KMS-11 (cell line): ENCODE results near the gene DZIP1L.

Experiments used
- H2AFZ ChIP-seq: fragments of 200-600 bp; sonication (generic); 2 replicates; pipeline ENCODE4 v1.6.1; 2016; ENCODE audit warnings: antibody characterized with exemption, mixed run types, low read depth
- H3K27ac ChIP-seq: fragments of 200-600 bp; sonication (generic); 2 replicates; pipeline ENCODE4 v1.6.1; 2016; ENCODE audit warnings: mild to moderate bottlenecking, mixed run types
- H3K27me3 ChIP-seq: fragments of 200-600 bp; sonication (generic); 2 replicates; pipeline ENCODE4 v1.6.1; 2017; ENCODE audit warnings: mild to moderate bottlenecking, low read depth, mixed run types, moderate library complexity; ENCODE audit not compliant: insufficient read depth
- H3K36me3 ChIP-seq: fragments of 200-600 bp; sonication (generic); 2 replicates; pipeline ENCODE4 v1.6.1; 2017; ENCODE audit warnings: mild to moderate bottlenecking, mixed run types; ENCODE audit not compliant: insufficient read depth
- H3K4me1 ChIP-seq: fragments of 200-600 bp; sonication (generic); 2 replicates; pipeline ENCODE4 v1.6.1; 2016; ENCODE audit warnings: mild to moderate bottlenecking, low read depth, mixed run types; ENCODE audit not compliant: poor library complexity, severe bottlenecking
- H3K4me2 ChIP-seq: fragments of 200-600 bp; sonication (generic); 2 replicates; pipeline ENCODE4 v1.7.0; 2016; ENCODE audit warnings: mild to moderate bottlenecking, mixed run types
- H3K4me3 ChIP-seq: fragments of 200-600 bp; sonication (generic); IDR thresholded peaks from 2 replicates; pipeline ENCODE4 v1.6.1; 2017; ENCODE audit warnings: low read depth, low read length, mixed read lengths; ENCODE audit not compliant: insufficient read depth
- H3K79me2 ChIP-seq: fragments of 200-600 bp; sonication (generic); 2 replicates; pipeline ENCODE4 v1.6.1; 2016; ENCODE audit warnings: low read depth, mixed run types; ENCODE audit not compliant: insufficient read depth
- H3K9ac ChIP-seq: fragments of 200-600 bp; sonication (generic); 2 replicates; pipeline ENCODE4 v1.6.1; 2016; ENCODE audit warnings: mild to moderate bottlenecking, mixed run types
- H4K20me1 ChIP-seq: fragments of 200-600 bp; sonication (generic); 2 replicates; pipeline ENCODE4 v1.6.1; 2016; ENCODE audit warnings: mild to moderate bottlenecking, mixed run types; ENCODE audit not compliant: insufficient read depth
- TF ChIP-seq, protein P1 (sequence below): fragments of 200-600 bp; sonication (generic); conservative IDR thresholded peaks from 2 replicates; pipeline ENCODE4 v1.6.1; 2017; ENCODE audit warnings: low read depth, mild to moderate bottlenecking, antibody characterized with exemption, low read length, moderate library complexity, mixed read lengths

DZIP1L gene

DNA sequence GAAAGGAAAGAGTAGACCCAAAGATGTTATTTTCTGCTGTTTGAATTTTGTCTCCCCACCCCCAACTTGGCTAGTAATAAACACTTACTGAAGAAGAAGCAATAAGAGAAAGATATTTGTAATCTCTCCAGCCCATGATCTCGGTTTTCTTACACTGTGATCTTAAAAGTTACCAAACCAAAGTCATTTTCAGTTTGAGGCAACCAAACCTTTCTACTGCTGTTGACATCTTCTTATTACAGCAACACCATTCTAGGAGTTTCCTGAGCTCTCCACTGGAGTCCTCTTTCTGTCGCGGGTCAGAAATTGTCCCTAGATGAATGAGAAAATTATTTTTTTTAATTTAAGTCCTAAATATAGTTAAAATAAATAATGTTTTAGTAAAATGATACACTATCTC, 83.9 kb downstream of the DZIP1L start:
- Histone ChIP-seq H3K36me3 (no peaks in the 10 kb centered on the region), H3K27me3 (no peaks in the 10 kb centered on the region), H3K27ac (no peak overlapping the region), H3K79me2 (no peaks in the 10 kb centered on the region), H4K20me1 (no peaks in the 10 kb centered on the region), H2AFZ (no peak overlapping the region), H3K9ac (no peak overlapping the region), H3K4me1 (no peaks in the 10 kb centered on the region), H3K4me2 (no peak overlapping the region), H3K4me3 (no peak overlapping the region)
- TF ChIP-seq, protein P1, sequence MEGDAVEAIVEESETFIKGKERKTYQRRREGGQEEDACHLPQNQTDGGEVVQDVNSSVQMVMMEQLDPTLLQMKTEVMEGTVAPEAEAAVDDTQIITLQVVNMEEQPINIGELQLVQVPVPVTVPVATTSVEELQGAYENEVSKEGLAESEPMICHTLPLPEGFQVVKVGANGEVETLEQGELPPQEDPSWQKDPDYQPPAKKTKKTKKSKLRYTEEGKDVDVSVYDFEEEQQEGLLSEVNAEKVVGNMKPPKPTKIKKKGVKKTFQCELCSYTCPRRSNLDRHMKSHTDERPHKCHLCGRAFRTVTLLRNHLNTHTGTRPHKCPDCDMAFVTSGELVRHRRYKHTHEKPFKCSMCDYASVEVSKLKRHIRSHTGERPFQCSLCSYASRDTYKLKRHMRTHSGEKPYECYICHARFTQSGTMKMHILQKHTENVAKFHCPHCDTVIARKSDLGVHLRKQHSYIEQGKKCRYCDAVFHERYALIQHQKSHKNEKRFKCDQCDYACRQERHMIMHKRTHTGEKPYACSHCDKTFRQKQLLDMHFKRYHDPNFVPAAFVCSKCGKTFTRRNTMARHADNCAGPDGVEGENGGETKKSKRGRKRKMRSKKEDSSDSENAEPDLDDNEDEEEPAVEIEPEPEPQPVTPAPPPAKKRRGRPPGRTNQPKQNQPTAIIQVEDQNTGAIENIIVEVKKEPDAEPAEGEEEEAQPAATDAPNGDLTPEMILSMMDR, result no peak

DNA sequence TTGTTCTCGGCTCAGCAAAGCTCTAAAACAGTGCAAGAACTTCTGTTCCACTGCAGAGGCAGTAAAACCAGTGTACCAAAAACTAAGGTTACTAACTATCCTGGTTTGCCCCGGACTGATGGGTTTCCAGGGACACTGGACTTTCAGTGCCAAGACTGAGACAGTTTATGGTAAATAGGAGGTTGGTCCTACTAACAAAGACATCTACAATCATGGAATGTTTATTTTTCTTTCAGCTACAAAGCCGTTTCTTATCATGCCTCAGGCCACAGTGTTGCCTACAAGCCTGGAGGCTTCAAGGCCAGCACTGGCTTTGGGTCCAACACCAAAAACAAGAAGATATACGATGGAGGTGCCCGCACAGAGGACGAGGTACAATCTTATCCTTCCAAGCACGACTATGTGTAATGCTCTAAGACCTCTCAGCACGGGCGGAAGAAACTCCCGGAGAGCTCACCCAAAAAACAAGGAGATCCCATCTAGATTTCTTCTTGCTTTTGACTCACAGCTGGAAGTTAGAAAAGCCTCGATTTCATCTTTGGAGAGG, 84.6 kb downstream of the DZIP1L start:
- Histone ChIP-seq H3K4me3 (no peak overlapping the region), H2AFZ (no peak overlapping the region), H3K9ac (no peak overlapping the region), H3K36me3 (no peaks in the 10 kb centered on the region), H4K20me1 (no peaks in the 10 kb centered on the region), H3K4me2 (no peak overlapping the region), H3K79me2 (no peaks in the 10 kb centered on the region), H3K27ac (no peak overlapping the region), H3K4me1 (no peaks in the 10 kb centered on the region), H3K27me3 (no peaks in the 10 kb centered on the region)
- TF ChIP-seq, protein P1, result no peak

DNA sequence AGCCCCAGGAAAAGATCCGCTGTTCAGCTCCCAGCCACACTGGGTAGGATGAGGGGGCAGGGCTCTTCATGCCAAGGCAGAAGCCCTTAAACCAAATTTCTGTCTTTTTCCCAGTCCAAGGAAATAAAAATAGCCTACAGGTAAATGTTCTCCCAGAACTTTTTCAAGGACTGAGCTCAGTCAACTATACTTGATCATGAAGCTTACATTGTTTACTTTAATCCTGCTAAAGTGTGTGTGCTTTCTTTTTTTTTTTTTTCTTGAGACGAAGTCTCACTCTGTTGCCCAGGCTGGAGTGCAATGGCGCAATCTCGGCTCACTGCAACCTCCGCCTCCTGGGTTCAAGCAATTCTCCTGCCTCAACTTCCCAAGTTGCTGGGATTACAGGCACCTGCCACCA, 87.6 kb downstream of the DZIP1L start:
- no peaks in the 10 kb centered on the region for H4K20me1 ChIP-seq
- no peaks in the 10 kb centered on the region for H3K27me3 ChIP-seq
- H3K9ac ChIP-seq, result no peak overlapping the region
- H3K36me3 ChIP-seq, result no peaks in the 10 kb centered on the region
- H3K4me2 ChIP-seq, result no peak overlapping the region
- H3K4me1 ChIP-seq, result no peaks in the 10 kb centered on the region
- H3K79me2 ChIP-seq, result no peaks in the 10 kb centered on the region
- TF ChIP-seq, protein P1, result no peak
- no peak overlapping the region for H3K27ac ChIP-seq
- H3K4me3 ChIP-seq, result no peak overlapping the region
- no peak overlapping the region for H2AFZ ChIP-seq

DNA sequence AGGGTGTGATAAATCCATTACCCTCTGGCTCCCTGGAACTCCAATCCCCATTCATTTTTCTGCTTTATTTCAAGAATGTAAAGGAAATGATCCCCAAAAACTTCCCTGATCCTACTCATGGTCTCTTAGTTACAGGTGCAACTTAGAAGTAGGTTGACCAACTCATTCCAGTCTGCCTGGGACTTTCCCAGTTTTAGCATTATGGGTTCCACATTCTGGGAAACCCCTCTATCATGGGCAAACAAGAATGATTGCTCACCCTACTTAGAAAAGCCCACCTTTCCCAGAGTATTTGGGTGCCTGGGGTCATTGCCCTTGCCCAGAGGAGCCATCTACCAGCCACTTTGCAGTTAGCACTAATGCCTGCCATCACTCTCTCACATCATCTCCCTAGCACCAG, 89.9 kb downstream of the DZIP1L start:
- Histone ChIP-seq H3K4me1 (no peaks in the 10 kb centered on the region), H3K79me2 (no peaks in the 10 kb centered on the region), H3K9ac (no peak overlapping the region), H2AFZ (no peak overlapping the region), H3K27me3 (no peaks in the 10 kb centered on the region), H3K4me2 (no peak overlapping the region), H3K4me3 (no peak overlapping the region), H4K20me1 (no peaks in the 10 kb centered on the region), H3K36me3 (no peaks in the 10 kb centered on the region), H3K27ac (no peak overlapping the region)
- TF ChIP-seq, protein P1, result no peak
